ENCODE measurements around the gene GARNL3. TPM values are rescaled to one million over a fixed set of nuclear protein-coding genes. Genes with fewer than 3 reads are reported as not detected.

The GARNL3 gene
- total RNA-seq, 1 donor: 5.8 TPM

GRCh38 chr9:127392976-127393375 is 128.4 kb downstream of the GARNL3 start:
- Histone ChIP-seq H3K27me3 (ENCODE audit: insufficient read depth, low read length) (peaks cover 14% of the 10 kb centered on the region), H3K79me2 (ENCODE audit: insufficient read depth, low read length) (peaks cover 2% of the 10 kb centered on the region), H3K4me1 (ENCODE audit: insufficient read depth, low read length) (peaks cover 18% of the 10 kb centered on the region), H3K27ac (ENCODE audit: low read depth, low read length) (no peak overlapping the region), H3K4me3 (ENCODE audit: insufficient read depth, low read length) (no peak overlapping the region), H2AFZ (ENCODE audit: low read length) (no peak overlapping the region), H3K9me3 (ENCODE audit: low read depth, low read length) (no peaks in the 10 kb centered on the region), H4K20me1 (ENCODE audit: insufficient read depth, low read length) (no peaks in the 10 kb centered on the region), H3K36me3 (ENCODE audit: insufficient read depth, low read length) (no peaks in the 10 kb centered on the region), H3K4me2 (ENCODE audit: insufficient read depth, low read length) (no peak overlapping the region)
- no peak for DNase-seq (ENCODE audit: insufficient read length, low spot score, missing footprints)
- no peak for TF ChIP-seq CTCF (IDR thresholded peaks at IDR 0.05; ENCODE audit: extremely low read depth, low read depth, low read length)

DNA sequence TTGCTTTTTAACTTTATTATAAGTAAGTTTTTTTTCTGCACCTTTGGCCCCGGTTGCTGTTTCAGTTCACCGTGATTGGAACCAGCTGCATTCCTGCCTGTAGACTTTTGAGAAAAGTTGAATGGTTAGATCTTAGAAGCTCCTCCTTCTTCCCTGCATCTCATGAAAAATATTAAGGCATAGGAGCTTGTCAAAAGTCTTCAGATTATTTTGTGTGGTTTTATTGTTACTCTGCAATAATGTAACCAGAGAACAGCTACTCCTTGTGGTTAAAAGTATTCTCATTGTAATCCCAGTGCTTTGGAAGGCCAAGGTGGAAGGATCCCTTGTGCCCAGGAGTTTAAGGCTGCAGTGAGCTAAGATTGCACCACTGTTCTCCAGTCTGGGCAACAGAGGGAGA is 129.1 kb downstream of the GARNL3 start:
- no peak for DNase-seq (ENCODE audit: insufficient read length, low spot score, missing footprints)
- Histone ChIP-seq H3K27ac (ENCODE audit: low read depth, low read length) (no peak overlapping the region), H3K4me2 (ENCODE audit: insufficient read depth, low read length) (no peak overlapping the region), H2AFZ (ENCODE audit: low read length) (no peak overlapping the region), H3K4me1 (ENCODE audit: insufficient read depth, low read length) (peaks cover 16% of the 10 kb centered on the region), H3K36me3 (ENCODE audit: insufficient read depth, low read length) (no peaks in the 10 kb centered on the region), H3K9me3 (ENCODE audit: low read depth, low read length) (no peaks in the 10 kb centered on the region), H3K79me2 (ENCODE audit: insufficient read depth, low read length) (peaks cover 7% of the 10 kb centered on the region), H4K20me1 (ENCODE audit: insufficient read depth, low read length) (peaks cover 6% of the 10 kb centered on the region), H3K4me3 (ENCODE audit: insufficient read depth, low read length) (no peak overlapping the region), H3K27me3 (ENCODE audit: insufficient read depth, low read length) (peaks cover 14% of the 10 kb centered on the region)
- TF ChIP-seq CTCF (IDR thresholded peaks at IDR 0.05; ENCODE audit: extremely low read depth, low read depth, low read length): peak; percentile 31

DNA sequence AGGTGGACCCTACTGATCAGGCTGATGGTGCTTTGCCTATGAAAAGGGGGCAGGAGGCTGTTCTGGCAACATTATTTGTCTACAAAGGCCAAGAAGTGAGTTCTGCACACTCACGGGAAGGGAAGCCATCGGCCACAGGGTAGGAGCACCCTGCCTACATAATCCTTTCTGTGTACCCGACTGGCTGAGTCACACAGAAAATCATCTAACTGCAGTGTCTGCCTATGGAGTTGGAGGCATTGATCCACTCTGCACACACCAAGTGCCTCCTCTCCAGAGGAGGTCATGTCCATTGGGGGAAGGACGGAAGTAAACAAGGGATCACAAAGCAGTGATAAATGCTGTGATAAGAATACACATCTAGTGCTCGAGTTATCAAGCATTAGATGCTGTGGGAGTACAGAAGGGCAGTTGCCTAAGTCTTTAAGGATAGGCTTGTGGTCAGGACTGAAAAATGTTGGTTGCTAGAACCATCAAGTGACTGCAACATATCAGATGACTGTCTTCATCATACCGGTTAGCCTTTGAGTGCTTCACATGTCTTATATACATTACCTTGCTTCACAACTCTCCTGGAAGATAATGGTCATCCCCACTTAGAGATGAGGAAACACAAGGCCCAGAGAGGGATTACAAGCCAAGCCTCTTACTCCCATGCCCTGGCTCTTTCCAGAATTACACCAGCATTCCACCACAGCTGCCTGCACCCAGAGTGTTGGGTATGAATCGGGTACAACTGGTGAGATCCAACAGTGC is 131.1 kb downstream of the GARNL3 start:
- H3K36me3 ChIP-seq (ENCODE audit: insufficient read depth, low read length): no peaks in the 10 kb centered on the region
- peaks cover 7% of the 10 kb centered on the region for H3K4me1 ChIP-seq (ENCODE audit: insufficient read depth, low read length)
- peaks cover 7% of the 10 kb centered on the region for H3K79me2 ChIP-seq (ENCODE audit: insufficient read depth, low read length)
- peaks cover 8% of the 10 kb centered on the region for H4K20me1 ChIP-seq (ENCODE audit: insufficient read depth, low read length)
- no peak overlapping the region for H2AFZ ChIP-seq (ENCODE audit: low read length)
- peak; percentile 25 for DNase-seq (ENCODE audit: insufficient read length, low spot score, missing footprints)
- H3K9me3 ChIP-seq (ENCODE audit: low read depth, low read length): no peaks in the 10 kb centered on the region
- TF ChIP-seq CTCF (IDR thresholded peaks at IDR 0.05; ENCODE audit: extremely low read depth, low read depth, low read length): no peak
- peak overlapping the region; percentile 83 for H3K4me2 ChIP-seq (ENCODE audit: insufficient read depth, low read length)
- no peak overlapping the region for H3K4me3 ChIP-seq (ENCODE audit: insufficient read depth, low read length)
- peaks cover 14% of the 10 kb centered on the region for H3K27me3 ChIP-seq (ENCODE audit: insufficient read depth, low read length)
- H3K27ac ChIP-seq (ENCODE audit: low read depth, low read length): no peak overlapping the region

DNA sequence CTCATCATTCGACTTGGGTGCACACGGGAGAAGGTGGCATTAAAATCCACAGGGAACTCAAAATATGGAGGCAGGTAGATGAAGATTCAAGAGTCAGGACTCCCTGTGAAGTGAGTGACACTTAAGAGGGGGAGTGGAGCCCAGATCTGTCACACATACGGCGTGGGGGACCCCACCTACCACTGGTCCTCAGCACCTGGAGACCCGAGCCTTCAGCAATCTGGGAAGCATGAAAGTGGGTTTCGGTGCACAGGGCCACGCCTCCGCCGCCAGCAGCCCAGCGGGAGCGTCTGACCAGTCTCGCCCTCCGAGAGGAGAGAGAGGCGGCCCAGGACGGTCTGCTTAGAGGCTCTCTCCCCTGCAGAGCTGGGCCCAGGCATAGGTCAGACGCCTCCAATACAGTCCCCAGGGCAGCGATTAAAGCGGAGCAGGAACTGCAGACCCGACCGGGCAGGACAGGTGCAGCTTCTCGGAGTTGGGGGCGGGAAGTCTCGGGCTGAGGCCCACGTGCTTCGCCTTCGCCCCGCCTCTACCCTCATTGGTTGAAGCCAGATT is 131.8 kb downstream of the GARNL3 start:
- TF ChIP-seq CTCF (IDR thresholded peaks at IDR 0.05; ENCODE audit: extremely low read depth, low read depth, low read length): no peak

More for the DNA sequence above, 131.8 kb downstream of the GARNL3 start:
- no peak overlapping the region for H3K27ac ChIP-seq (ENCODE audit: low read depth, low read length)
- peaks cover 7% of the 10 kb centered on the region for H3K79me2 ChIP-seq (ENCODE audit: insufficient read depth, low read length)
- no peaks in the 10 kb centered on the region for H3K36me3 ChIP-seq (ENCODE audit: insufficient read depth, low read length)
- peak overlapping the region; percentile 91 for H2AFZ ChIP-seq (ENCODE audit: low read length)
- H3K4me1 ChIP-seq (ENCODE audit: insufficient read depth, low read length): peaks cover 7% of the 10 kb centered on the region
- peak; percentile 27 for DNase-seq (ENCODE audit: insufficient read length, low spot score, missing footprints)
- H3K9me3 ChIP-seq (ENCODE audit: low read depth, low read length): no peaks in the 10 kb centered on the region
- H4K20me1 ChIP-seq (ENCODE audit: insufficient read depth, low read length): peaks cover 12% of the 10 kb centered on the region
- peaks cover 14% of the 10 kb centered on the region for H3K27me3 ChIP-seq (ENCODE audit: insufficient read depth, low read length)
- H3K4me2 ChIP-seq (ENCODE audit: insufficient read depth, low read length): peak overlapping the region; percentile 83
- H3K4me3 ChIP-seq (ENCODE audit: insufficient read depth, low read length): peak overlapping the region; percentile 68

All from osteoblast (primary cell).